GM18867 (cell line): ENCODE results near the gene GALR2.

Experiments
- ATAC-seq: cut with Tn5 transposase; IDR thresholded peaks from one replicate; pipeline ENCODE4 v1.9.1; 2021; ENCODE audit warnings: mild to moderate bottlenecking, moderate library complexity; ENCODE audit not compliant: unreplicated experiment

The GALR2 gene

DNA sequence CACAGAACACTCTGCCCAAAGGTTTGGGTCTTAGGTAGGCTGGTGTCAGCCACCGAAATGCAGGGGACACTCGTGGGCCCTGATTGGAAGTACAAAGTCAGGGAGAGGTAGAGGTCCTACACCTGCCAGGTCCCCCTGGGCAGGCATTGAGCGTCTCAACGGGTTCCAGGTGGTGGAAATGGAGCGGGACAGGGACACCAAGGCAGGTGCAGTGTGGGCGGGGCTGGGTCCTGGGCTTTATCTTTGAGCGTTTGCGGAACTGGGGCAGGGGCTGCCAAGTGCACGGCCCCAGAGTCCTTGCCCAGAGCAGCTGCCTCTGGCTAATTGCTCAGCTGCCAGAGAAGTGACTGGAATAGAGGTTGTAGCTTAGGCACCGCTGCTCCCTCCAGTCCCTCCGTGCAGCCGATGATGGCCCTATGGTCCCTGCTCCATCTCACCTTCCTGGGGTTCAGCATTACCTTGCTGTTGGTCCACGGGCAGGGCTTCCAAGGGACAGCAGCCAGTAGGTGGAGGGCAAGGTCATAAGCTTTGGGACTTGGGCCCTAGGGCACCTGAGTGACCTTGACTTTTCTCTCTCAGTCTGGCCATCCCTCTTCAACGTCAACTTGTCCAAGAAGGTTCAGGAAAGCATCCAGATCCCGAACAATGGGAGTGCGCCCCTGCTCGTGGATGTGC is 4.4 kb downstream of the GALR2 start, which contains the start of gene ZACN:
TSS of gene ZACN (plus strand) at position 323 of the 675 bp plus-strand sequence. CDS start at position 406, 83 bp downstream.
- no peak for ATAC-seq

DNA sequence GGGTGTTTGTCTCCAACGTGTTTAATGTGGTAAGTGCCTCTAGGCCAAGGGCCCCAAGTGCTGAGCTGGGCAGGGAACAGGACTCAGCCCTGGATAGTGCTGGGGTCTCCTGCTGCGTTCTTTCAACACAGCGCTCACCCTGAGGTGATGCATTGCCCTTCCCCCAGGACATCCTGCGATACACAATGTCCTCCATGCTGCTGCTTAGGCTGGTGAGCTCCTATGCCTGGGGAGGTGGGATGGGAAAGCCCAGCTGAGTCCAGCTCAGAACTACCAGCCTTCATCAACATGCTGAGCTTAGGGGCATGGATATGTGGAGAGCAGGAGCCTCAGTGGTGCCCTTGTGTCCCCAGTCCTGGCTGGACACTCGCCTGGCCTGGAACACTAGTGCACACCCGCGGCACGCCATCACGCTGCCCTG is 5.0 kb downstream of the GALR2 start:
- no peak for ATAC-seq

DNA sequence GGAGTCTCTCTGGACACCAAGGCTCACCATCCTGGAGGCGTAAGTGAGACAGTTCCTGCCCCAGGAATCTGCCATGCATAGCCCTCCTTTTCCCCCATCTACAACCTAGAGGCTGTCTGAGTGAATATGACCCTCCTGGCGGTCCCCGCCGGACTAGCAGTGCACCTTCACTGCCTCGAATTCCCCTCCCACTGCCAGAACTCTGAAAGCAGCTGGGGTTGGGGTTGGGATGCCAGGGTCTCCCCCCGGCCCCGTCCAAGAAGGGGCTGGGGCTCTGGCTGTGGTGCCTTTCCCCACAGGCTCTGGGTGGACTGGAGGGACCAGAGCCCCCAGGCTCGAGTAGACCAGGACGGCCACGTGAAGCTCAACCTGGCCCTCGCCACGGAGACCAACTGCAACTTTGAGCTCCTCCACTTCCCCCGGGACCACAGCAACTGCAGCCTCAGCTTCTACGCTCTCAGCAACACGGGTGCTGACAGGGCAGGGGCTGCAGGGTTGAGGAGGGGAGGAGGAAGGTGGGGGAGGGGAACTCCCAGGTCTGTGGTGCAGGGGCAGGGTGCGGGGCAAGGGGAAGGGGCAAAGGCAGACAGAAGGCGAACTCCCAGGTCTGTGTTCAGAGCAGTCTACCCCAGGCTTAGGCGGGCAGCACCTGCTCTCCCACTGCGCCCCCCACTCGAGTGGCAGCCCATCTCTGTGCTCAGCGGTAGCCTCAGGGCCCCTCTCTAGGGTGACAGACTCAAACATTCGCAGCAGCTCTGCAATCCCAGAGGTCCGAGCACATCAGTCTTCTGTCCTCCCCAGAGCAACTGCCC is 5.6 kb downstream of the GALR2 start:
- no peak for ATAC-seq

DNA sequence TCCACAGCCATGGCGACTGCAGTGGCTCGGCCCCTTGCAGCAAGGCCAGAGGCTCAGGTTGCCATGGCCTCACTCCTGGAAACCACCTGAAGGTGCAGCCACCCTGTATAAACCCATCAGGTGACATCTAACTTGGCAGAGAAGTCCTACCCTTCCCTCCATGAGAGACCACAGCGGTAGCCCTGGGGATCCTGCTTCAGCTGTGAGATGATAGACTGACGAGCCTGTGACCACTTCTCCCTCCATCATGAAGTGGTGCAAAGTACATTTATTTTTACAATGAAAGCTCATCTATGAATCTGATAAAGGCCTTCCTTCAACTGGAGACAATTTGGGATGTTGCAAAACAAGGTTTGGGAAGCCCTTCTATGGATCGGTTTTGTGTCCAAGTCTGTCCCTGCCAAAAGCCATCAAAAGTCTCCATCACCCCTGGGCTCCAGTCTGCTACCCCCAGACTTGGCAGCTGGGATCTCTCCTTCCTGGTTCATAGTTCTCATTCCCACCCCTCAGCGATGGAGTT is 6.2 kb downstream of the GALR2 start:
- no peak for ATAC-seq

DNA sequence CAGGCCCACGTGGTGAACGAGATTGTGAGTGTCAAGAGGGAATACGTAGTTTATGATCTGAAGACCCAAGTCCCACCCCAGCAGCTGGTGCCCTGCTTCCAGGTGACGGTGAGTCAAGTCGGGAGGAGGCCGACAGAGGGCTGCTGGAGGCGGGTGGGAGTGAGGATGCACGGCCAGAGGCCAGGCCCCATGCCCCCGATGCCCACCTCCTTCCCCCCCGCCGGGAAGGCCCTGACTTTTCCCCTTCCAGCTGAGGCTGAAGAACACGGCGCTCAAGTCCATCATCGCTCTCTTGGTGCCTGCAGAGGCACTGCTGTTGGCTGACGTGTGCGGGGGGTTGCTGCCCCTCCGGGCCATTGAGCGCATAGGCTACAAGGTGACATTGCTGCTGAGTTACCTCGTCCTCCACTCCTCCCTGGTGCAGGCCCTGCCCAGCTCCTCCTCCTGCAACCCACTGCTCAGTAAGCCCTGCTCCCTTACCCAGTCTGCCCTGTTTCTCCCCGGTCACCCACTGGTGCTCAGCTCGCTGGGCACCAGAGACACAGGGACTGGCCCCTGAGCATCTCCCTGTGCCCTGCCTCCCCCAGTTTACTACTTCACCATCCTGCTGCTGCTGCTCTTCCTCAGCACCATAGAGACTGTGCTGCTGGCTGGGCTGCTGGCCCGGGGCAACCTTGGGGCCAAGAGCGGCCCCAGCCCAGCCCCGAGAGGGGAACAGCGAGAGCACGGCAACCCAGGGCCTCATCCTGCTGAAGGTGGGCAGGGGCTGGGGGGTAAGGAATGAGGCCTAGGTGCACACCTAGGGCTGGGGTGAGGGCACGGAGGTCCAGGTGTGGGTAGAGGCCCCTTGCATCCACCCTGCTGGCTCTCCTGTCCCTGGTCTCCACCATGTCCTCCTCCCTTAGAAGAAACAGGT is 7.0 kb downstream of the GALR2 start:
- ATAC-seq = no peak

DNA sequence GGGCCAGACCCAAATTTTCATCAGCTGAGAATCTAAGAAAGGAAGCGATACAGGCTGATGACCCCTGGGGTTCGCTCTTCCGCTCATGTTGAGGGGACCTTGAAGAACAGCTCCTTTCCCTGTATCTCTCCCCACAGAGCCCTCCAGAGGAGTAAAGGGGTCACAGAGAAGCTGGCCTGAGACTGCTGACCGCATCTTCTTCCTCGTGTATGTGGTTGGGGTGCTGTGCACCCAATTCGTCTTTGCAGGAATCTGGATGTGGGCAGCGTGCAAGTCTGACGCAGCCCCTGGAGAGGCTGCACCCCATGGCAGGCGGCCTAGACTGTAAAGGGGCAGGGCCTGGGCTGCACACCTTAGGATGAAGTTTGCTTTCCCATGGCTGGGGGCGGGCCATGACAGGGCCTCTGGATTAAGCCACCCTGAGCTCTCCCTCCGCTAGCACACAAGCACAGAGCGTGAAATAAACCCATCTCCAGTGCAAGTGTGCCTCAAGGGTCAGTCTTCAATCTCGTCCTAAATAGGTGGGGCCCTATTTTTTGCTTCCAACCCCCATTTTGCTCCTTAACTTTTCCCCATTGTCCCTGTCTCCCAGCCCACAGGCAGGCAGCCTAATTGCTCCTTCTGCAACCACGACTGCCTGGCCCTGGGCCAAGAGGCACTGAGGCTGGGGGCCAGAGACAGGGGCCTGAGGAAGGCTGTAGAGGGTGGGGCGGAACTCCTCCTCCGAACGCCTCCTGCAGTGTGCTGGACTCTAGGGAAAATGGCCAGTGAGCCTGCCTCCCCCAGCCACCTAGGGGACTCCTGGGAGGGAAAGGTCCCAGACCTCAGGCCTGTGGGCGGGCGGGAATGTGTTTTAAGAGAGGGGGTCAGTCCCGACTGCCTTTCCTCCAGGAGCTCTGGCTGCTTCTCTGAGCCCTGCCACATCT is 8.0 kb downstream of the GALR2 start:
- ATAC-seq = no peak

DNA sequence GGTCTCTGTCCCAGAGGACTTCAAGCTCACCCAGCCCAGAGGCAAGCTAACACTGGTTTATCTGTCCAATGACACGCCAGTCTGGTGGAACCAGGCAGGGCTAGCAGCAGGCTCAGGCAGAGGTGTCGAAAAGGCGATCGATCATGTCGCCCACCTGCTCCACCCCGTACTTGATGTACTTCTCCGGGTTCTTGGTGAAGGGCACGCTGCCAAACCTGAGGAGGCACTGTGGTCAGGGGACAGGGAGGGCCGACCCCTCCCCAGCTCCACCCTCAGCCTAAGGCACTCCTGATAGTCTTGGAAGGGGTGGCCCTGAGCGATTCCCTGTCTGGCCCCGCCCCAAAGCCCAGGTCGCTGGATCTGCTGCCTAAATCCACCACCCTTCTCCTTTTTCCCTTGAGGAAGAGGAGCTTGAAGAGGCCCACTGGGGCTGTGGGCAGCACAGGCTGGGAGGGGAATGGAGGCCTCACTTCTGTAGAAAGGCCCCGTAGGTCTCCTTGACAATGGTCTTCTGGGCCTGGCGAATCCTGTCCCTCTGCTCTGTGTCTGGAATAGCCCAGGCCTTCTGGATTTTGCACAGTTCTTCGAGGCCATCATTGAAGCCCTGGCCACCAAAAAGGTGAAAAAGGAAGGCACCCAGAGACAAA is 9.1 kb downstream of the GALR2 start:
- no peak for ATAC-seq

DNA sequence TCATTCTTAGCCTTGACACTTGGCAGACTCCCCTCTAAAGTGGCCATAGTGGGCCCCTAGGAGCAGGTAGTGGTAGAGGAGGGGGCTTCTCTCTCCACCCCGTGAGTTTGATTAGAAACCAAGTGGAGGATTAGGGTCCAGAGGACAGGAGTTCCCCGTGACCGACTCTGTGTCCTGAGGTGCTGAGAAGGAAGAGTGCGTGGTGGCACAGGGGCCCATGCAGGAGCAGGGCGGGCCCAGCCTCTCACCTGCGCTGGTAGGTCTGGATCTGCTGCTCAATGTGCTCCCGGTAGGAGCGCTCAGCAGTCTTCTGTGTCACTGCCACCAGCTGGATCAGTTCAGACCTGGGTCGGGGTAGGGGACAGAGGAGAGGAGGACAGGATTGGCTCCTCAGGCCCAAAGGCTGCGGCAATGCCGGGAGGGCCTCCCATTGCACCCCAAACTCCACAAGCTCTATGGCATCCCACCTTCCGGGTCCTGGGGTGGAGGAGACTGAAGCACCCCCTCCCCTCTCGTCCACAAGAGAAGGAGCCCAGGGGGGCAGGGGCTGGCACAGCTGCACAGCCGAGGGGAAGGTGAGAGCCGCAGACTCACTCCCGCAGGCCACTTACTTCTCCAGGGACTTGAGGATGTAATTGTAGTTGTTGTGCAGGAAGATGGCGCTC is 10.6 kb downstream of the GALR2 start:
- no peak for ATAC-seq

DNA sequence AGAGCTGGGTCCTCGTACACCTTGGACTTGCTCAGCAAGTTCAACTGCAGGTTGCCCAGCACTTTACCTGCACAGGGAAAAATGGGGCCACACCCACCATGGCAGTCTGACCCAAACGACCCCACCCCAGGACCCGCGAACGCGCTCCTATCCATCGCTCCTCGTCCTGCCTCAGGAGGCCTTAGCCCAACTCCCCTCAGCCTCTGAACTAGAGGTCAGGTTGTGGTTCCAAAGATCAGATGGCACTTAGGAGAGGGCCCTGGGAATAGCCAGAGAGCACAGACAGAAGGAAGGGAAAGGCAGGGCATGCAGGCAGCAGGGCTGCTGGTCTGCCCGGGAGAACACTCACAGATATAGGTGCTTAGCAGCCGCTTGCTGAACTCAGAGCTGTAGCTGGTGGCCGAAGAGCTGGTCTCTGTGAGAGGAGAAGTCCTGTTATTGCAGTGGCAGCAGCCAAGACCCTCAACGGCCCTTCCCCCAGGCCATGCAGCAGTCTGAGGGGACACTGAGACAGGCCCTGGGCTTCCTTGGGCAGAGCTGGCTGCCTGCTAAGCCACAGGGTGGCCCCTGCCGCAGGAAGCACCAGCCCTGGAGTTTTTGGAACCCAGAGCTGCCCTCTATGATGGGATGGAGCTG is 11.3 kb downstream of the GALR2 start:
- no peak for ATAC-seq

DNA sequence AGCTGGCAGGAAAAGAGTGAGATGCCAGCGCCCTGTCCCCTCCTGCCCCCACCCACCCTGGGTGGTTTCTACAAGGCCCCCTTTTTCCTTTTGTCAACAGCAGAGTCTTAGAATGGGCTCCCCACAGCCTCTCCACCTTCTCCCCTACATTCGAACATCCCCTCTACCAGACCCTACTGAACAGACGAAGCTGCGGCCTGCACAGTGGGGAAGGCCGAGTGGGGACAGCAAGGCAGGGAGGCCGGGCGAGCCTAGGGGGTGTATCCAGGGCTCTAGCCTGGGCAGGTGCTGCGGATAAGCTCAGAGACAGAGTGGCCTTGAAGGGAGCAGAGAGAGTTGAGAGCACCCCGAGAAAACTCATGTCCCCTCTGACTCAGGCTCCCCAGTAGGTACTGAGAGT is 11.8 kb downstream of the GALR2 start:
- ATAC-seq = no peak

DNA sequence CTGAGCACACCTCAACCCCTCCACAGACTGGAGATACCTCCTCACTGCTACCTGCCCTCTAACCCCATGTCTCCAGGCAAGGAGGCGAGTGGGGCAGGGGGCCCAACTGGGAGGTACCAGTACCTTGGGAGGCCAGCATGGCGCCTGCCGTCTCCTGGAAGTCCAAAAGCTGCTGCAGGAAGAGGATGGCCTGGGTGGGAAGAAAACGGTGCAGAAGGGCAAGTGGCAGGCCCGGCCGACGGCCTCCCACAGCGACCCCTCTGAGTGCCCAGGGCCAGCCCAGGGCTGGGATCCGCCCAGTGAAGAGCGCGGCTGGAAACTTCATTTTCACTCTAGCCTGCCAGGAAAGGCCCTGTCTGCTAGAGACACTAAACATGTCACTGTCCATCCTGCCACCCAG is 12.9 kb downstream of the GALR2 start:
- no peak for ATAC-seq

DNA sequence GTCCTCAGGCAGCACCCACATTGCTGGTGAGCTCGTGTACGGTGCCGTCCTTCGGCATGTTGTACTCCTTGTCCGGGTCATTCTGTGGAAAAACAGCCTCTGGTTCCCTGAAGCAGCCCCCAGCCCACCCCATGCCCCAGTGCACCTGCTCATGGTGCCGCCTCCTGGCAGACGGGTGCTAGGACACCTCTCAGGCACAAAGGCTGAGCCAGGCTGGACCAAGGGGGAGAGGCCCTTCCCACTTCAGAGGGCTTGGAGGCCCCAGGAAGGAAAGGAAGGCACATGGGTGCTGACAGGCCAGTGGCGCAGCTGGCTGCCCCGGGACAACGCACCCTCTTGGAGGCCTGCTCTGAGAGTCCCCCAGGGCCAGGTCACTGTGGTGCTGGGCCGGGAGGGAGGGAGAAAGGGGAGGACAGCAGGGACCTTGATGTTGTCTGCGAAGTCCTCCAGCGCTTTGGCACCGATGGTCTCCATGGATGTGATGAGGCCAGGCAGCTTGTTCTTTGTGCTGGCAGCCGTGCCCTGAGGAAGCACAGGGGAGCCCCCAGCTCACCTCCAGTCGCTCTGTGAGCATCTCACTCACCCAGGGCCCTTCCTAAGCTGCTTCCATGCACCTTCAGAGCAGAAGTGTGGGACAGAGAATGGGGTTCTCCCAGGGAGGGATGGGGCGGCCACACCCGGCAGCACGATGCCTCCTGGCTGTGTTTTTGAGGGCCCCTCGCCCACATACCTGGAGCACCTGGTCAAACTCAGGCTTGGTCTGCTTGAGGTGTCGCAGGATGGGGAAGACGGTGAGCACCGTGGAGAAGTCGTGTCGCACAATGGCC is 13.7 kb downstream of the GALR2 start:
- ATAC-seq = no peak

DNA sequence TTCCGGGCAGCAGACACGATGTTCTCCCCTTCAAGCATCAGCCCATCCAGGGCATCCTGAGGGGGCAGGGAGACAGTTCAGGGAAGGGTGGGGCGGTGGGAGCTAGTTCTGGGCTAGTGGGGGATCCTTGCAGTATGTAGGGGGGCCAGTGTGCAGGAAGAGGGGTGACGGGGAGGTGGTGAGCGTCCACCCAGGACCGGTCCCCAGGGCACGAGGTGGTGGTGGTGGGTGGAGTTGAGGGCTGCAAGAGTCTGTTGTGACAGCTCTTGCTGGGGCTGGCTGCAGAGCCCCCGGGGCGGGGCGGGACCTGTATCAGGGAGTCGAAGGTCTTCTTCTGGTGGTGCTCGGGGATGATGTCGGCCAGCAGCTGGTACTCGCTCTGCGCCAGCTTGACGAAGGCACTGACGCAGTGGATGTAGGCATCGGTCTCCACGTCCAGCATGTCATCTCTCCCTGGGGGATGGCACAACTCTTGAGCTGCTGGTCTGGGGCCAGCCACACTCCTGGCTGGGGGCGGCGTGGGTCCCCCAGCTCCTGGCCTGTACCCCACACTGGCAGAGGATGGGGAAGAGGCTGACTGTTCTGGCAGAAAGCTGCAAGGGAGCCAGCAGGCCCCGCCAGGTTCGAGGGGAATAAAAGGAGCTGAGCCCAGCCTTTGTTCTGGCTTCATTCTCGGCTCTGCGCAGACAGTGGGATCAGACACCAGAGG is 14.4 kb downstream of the GALR2 start:
- ATAC-seq = no peak

DNA sequence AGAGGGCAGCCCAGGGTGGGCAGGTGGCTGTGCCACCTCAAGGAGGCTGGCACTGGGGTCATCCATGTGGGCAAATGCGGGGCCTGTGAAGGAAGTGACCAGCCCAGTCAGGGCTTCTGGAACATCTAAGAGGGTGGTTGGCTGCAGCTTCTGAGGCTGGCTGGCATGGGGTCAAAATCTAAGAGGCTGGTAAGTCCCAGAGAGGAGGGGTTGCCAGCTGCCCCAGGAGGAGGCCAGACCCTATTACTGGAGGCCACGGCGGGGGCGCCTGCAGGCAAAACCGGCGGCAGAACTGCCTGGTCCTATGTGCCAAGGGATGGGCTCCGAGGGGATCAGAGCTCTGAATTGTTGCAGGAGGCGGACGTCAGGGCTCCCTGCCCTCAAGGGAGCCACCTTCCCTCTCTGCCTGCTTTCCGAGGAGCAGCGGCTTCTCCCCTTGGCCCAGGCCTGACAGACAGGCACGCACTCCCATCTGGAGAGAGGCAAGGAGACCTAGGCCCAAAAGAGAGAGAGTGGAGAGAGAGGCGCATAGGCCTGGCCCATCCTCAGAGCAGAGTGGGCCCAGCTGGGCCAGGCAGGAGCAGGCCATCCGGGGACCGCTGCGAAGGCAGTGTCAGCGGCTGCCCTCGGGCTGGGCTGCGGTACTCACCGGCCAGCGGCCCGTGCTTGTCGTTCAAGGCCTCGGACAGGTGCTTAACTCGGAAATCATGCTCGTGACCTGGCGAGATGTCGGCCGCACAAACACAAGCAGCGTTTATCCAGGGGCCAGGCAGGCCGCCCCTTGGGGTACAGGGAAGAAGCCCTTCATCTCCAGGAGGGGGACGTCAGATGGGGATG is 15.3 kb downstream of the GALR2 start:
- no peak for ATAC-seq

DNA sequence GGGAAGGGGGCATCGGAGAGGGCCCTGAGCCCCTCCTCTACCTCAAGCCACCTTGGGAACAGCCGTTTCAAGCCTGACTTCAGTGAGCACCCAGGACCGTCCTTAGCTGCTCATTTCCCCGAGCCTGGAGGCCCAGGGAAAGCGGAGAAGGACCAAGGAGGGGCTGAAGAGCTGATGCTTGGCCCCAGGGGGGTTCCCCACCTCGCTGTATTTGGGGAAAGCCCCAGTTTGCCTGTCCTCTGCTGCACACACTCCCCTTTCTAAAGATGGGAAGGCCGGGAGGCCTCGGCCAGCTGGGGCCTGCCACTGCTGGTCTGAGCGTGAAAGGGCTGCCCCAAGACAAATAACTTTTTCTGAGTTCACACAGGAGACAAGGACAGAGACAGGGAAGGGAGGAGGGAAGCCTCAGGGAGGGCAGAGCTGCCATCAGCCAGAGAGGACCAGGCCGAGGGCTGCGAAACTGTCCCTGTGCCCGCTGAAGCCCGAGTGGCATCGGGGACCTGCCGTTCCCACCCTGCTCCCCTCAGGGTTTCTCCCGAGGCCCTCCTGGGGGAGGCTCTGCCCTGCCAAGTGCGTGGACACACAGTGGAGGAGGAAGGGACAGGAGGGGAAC is 16.0 kb downstream of the GALR2 start:
- no peak for ATAC-seq
